NCI-H1694 (cell line): ENCODE data around the gene UBA52.
A peak's percentile ranks its signal among the peaks of the same experiment; 100 is the strongest.
"Not testable (repeated sequence)": the region's sequence is repeated elsewhere in the genome, so short reads cannot be mapped to it uniquely, and the experiment has no call there.

Experiments
- DNase-seq: peaks from one replicate; lab custom pipeline; 2025; lab: John Stamatoyannopoulos, UW

The UBA52 gene

DNA sequence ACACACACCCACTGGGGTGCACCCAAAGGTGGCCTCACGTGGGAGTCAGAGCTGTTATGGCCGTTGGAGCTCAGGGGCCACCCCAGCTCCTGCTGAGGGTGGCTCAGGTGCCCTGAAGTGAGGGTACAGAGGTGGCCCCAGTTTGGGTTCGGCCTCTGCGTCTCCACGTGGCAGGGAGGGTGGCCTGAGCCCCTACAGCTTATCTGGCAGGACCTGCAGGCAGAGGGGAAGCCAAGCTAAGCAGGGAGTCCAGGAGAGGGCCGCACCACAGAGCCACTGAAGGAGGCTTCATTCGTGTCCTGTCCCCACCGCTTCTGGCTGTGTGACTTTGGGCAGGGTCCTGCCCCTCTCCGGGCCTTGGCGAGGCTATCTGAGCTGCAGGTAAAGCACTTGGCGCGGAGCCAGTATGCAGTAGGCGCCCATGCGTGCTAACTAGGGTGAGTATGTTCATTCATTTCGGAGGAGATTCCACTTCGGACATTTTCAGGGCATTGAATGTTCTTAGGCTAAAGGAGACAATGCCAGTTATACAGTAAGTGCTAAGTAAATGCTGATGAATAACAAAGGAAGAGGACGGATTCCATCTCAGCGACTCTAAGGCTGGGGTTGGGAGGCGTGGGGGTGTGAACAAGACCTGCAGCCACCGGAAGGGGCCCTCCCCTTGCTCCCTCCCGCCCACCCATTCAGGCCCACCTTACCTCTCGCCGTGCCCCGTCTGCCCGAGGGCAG, 21.9 kb downstream of the UBA52 start:
- no peak for DNase-seq

DNA sequence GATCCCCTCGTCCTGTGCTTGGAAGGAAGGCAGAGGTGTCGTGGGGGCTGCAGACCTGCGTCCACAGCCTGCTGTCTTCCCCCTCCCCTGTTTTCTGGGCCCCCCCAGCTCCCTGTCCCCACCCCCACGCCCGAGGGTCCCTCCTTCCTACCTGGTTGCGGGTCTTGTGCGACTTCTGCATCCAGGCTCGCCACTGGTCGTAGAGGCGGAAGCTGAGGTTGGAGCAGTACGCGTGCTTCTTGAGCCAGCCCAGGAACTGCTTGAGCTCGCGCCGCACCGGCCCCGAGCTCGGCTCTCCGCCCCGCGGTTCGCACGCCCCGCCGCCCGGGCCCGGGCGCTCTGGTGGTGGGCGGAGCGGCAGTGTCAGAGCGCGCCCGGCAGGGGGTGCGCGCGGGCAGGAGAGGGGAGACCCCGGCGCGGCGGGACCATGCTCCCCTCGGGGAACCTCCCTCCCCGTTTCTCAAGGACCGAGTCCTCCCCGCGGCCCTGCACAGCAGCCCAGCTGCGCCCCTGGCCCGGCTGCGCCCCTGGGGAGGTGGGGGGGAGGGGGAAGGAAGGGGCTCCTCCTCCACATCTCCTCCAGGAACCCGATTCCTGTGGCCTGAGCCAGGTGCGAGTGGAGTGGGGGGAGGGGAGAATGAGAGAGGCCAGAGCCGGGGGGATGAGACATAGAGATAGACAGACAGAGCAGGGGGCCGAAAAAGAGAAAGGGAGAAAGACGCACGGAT, 22.6 kb downstream of the UBA52 start:
- DNase-seq = peak; percentile 29

DNA sequence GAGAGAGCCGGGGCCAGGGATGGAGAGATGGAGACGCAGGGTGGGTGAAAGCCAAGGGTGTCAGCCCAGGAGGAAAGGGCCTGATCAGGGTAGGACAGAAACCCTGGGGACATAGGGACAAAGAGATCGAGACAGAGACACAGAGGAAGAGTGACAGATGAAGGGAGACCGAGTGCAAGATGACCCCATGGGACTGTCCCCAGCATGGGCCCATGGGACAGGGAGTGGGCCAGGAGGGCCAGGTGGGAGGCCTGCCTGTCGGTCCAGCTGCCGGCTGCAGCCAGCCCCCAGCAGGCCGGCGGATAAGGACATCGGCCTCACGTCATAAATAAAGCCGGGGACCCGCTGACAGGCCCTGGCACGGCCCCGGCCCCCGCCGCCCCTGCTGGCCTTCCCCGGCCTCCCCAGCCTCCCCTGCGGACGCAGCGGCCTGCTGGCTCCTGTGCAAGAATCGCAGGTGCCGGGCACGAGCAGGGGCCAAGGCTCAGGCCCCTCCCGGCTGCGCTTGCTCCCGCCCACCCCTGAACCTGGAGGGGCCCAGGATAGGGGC, 23.2 kb downstream of the UBA52 start:
- no peak for DNase-seq

DNA sequence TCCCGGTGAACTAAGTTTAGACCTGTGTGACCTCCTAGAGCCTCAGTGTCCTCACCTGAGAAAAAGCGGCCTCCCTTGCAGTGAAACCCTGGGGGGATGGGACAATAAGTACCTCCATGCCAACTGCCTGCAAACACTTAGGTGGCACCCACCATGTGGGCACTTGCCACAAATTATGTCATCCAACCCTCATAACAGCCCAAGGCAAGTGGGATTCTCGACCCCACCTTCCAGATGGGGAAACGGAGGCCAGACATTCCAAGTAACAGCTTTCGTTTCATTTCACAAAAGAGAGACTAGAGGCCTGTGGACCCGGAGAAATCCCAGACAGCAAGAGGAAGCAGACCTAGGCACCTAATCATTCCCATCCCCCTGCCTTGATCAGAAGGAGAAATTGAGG, 23.8 kb downstream of the UBA52 start:
- no peak for DNase-seq

DNA sequence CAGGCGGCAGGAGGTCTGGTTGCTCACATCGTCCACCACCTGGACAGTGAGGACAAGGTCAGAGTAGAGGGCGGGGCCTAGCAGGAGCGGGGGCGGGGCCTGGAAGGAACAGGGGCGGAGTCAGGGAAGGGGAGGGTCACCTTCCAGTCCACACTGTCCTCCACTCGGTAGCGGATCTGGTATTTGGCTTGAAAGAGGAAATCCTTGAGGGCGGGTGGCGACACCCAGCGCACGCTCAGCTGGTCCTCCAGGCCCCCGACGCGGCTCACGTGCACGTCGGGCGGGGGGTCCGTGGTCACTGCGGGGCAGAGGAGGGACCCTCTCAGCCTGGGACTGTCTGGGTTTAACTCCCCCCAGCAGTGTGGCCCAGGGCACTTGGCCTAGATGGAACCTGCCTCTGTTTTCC, 25.1 kb downstream of the UBA52 start:
- DNase-seq = no peak

DNA sequence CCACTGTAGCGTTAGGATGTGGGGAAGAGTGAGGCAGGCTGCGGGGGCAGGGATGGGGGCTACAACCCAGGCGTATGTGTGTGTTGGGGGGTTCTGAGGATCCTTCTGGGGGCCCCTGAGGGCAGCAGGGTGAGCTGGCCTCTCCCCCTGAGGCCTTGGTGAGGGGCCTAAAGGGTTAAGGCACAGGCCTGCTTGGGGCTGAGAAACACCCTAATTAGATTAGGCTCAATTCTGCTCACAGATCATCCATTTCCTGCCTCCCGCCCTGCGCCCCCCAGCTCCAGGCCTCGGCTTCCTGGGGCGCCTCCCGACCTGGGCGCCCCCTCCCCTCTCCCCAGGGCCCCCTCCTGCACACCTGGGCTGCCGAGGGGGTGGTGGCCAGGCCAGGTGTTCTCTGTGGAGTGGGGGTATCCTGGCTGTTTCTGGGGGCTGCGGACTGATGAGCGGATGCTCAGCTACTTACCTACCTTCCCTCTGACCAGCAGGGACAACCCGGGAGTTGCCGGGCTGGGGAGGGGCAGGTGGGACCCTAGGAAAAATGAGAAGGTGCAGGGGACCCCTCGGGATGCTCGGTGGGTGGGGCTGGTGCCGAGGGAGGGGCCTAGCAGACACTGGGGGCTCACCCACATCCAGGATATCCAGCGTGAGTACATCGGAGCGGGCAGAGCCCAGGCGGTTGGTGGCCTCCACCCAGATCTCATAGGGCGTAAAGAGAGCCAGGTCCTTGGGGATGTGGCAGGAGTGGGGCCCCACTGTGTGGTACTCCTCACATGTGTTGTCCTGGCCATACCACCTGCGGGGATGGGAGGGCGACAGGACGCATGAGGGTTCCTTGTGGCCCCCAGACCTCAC, 26.4 kb downstream of the UBA52 start:
- DNase-seq = no peak

DNA sequence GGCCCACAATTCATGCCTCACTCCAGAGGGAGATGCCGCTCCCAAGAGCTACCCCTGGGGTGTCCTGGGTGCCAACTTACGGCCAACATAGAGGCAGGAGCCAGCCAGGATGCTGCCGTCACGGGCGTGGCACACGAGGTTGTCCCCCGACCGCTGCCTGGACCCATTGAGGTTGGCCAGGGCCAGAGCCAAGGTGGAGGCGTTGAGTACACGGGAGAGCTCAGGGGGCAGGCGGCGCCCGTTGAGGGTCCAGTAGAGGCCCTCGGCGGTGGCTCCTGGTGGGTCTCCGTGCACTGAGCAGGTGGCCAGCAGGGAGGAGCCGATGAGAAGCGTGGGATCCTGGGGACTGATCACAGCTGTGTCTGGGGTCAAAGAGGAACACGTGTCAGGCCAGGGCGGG, 27.8 kb downstream of the UBA52 start:
- DNase-seq = no peak

DNA sequence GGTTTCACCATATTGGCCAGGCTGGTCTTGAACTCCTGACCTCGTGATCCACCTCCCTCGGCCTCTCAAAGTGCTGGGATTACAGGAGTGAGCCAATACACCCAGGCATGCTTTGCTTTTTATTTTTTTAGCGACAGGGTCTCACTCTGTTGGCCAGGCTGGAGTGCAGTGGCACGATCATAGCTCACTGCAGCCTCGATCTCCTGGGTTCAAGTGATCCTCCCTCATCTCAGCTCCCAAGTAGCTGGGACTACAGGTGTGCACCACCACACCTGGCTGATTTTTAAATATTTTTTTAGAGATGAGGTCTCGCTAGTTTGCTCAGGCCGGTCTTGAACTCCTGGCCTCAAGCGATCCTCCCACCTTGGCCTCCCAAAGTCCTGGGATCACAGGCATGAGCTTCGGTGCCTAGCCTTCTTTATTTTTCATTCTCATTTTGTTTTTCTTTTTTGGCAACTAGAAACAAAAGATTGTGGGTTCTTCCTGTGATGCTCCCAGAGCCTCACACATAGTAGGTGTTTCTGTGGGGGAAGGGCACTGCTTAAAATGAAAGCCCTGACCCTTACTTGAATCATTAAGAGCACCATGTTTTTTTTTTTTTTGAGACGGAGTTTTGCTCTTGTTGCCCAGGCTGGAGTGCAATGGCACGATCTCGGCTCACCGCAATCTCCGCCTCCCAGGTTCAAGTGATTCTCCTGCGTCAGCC, 29.2 kb downstream of the UBA52 start:
- not testable (repeated sequence) for DNase-seq

DNA sequence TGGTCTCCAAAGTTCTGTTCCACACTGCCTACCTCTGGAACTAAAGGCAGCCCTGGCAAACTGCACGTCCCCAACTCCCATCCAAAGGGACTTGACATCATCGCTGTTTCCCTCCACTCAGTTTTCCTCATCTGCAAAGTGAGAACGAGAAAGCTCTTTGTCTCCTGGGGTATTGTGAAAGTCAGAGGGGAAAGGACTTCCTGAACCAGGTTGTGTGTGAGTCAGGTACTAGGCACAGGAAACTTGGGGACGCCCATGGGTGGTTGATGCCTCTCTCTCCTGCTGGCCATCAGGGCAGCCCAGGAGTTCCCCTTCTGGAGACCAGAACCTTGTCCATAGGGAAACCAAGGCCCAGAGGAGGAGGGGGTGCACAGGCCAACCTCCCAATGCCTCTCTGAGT, 30.2 kb downstream of the UBA52 start:
- DNase-seq = no peak

DNA sequence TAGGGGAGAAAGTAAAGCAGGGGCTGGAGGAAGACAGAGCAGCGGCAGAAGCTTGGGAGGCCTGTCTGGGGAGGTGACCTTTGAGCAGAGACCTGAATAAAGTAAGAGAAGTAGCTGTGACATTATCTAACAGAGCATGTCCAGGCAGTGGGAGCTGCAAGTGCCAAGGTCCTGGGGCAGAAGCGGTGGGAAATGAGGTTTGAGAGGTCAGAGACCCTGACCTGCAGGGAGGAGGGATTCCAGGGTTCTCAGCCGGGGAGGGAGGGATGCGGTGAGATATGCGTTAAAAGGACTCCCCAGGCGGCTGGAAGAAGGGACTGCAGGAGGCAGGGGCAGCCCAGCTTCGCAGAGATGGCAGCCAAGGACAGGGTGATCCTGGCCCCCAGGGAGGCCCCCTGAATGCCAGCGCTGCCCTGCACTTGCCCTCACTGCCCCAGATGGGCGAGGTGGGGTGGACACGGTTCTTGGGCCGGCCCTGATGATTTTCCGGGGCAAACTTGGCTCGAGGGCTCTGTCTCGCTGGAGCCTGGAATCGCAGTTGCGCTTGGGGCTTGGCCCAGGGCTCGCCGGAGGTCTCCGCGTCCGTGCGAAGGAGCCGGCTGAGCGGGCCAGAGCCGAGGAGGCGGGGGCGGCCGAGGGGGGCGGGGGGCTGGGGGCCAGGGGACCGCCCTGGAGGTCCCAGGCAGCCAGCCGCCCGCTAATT, 31.7 kb downstream of the UBA52 start:
- DNase-seq = no peak

DNA sequence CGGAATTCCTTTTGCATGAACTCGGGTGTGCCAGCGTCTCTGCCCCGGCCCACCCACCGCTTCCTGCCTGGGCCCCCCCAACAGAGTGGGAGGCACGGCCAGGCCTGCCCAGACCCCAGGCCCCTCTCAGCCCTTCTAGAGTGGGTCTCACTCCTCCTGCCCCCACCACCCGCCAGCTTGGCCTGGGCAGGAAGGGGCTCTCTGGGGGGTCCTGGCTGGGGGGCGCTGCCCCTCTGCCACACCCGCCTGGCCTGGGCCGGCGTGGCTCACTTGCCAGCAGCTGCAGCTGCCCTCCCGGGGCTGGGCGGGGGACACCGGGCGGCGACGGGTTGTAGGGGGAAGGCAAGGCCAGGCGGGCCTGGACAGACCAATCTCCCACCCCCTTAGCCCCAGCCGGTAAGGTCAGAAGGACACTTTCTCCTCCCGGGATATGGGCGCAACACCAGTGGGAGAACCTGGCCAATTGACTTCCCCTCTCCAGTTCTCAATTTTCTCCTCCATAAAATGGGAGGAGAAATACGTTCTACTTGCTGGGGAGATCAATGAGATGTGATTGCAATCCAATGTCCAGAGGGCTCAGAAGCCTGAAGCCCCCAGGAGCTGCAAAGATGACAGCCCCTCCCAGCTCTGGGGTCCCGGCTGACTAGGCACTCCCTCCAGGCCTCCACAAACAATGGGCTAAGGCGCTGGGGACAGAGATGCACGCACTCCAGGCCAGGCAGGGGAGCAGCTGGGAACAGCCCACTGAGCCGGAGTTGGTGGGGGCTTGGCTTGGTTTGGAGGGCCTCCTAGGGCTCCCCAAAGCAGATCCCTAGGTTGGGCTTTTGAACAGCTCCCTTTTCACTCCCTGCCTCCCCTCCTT, 32.5 kb downstream of the UBA52 start:
- no peak for DNase-seq

DNA sequence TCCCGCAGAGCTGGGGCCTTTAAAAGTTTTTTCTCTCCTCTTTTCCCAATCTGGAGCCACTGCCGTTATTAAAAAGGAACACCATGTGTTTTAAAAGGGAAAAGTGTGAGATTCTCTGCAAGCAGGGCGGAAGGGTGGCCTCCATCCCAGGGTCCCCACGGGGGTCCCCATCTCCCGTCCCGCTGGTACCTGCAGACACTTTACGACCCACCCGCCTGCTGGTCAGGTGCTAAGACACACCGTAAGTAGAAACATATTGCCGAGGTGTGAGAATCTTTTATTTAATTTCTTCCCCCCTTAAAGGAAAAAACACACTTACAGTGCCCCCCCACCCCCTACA, 33.1 kb downstream of the UBA52 start:
- DNase-seq = no peak

DNA sequence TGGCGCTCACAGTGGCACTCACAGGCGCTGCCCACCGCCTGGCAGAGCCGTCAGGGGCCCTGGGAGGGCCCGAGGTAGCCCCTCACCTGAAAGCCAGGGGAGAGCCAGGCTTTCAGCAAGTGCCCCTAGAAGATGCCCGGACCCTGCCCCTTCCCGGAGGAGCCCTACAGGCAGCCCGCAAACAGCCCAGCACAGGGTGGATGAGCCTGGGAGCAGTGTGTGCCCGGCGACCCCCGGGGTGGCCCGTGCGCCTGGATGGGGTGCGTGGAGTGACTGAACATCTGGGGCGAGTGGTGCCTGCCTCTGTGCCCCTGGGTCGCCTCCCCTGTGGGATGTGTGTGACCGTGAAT, 33.5 kb downstream of the UBA52 start:
- DNase-seq = no peak

DNA sequence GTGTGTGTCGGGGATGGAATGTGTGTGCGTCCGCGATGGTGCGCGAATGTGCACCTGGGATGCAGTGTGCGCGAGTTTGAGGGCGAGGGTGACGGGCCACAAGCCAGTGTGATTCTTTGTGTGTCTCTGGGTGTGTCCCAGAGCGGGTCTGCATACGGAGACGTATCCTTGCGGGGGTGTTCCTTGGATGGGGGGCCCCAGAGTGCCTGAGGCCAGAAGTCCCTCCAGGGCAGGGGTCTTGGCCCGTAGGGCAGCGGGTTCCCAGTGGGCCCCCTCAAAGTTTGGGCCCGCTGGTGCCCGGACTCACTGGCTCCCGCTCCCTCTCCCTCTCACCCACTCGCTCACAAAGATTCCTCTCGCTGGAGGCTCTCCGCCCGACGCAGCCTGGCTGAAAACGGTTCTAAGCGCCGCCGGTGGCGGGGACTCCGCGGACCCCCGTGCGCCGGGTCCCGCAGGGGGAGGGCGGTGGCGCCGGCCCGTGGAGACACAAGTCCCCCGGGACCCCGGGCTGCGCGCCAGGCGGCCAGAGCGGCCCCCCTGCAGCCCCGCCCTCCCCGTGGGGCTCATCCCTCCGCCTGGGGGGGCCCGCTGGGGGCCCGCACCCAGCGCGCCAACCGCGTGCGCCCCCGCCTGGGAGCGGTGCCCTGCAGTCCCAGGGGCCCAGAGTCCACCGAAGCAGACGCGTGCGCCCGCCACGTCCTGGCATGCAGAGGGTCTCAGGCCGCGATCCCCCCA, 34.1 kb downstream of the UBA52 start:
- DNase-seq = no peak

DNA sequence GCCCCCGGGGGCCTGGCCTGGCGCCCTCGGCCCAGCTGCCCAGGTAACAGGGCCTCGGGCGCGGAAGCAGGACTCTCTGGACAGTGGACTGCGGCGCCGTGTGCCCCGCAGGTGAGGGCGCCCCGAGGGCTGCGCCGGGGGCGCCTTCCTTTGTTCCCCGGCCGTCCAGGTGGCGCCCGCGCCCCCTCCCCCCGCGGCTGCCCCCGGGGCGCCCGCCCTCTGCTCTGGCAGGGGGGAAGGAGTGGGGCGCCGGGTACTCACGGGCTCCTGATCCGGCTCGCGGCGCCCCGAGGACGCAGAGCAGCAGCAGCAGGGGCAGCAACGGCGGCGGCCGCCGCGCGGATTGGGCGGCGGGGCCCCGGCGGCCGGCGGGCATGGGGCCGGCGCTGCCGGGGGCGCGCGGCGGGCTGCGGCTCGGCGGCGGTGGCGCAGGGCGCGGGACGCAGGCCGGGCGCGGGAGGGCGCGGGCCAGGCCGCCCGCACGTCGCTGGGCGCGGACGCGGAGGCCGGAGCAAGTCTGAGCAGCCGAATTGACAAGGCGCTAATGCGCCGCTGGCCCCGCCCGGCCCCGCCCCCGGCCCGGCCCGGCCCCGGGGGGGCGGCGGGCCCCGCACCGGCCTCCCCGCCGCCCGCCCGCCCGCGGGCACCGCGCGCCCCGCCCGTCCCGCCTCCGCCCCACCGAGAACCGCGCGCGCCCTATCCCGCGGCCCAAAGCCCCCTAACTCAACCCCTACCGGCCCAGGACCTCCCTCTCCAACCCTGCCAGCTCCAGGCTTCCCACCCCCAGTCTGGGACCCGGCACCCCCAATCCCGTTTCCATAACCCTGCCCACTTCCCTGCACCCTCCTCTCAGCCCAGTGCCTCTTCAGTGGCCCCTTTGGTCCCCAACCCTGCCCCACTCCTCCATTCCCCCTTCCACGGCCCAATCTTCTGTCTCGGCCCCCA, 34.9 kb downstream of the UBA52 start, which contains the start of gene CRLF1:
TSS of gene CRLF1 (minus strand) at position 519 of the 945 bp plus-strand sequence. CDS start at position 376, 143 bp downstream.
- DNase-seq = no peak

DNA sequence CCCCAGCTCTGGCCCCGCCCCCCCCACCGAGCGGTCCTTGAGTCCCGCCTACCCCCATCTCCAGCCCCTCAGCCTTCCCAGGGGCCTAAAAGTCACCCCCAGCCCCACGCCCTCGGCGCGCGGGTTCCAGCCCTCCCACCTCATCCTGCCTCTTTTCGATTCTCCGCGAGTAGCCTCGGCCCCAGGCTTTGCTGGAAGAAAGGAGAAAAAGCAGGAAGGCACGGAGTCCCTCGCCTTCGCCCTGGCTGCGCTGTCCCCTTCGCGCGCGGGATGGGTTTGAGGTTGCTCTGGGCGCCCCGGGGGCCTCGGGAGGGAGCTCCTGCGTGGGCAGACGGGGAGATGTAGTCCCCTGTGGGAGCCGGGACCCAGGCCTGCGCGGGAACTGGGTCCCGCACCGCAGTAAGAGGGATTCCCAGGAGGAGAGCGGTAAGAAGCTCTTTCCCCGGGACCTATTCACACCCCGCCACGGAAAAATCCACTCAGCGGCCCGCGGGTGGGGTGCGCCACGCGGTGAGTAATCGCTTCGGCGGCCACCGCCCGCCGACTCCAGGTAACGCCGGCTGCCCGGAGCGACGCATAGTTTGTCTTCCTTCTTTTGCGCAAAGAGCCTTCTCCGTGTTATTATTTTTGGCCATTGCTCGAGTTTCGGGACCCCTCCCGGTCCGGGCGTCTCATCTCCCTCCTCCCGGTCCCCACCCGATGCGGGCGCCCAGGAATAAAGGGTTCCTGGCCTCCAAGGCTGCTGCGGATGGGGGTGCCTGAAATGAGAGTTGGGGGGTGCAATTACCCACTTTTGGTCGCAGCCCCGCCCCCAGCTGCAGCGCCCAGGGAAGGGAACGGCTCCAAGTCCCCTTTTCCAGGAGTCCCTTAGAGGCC, 35.8 kb downstream of the UBA52 start:
- no peak for DNase-seq

DNA sequence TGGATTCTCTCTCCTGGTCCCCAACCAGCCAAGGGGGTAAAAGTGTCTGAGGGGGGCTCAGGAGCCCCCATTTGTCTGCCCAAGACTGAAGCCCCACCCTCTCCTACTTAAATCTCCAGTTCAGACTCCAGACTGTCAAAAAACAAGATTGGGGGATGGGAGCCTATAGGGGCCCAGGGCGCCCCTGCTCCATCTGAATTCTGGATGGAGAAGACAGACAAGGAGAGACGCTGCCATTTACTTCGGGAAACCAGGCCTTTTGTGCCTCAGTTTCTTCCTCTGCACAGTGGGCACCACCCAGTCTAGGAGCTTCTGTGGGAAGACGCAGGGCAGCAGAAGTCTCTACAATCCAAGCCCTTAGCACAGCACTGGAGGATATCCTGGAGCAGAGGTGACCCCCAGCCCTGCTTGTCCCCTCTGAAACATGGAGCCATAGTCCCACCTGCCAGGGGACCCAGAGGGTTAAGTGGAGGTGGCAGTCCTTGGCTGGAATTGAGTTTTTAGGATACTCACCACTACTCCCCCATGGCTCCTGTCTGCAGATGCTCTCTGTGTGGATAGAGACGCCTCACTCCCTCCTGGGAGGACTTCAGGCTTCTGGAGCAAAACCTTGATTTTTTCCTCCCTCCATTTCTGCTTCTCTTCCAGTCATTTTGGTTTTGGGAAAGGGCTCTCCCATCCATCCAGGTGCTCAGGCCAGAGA, 36.6 kb downstream of the UBA52 start:
- no peak for DNase-seq
